ENCODE data around the gene C3orf38. TPM values are rescaled to one million over a fixed set of nuclear protein-coding genes. Genes with fewer than 3 reads are reported as not detected.

Gene C3orf38
- total RNA-seq, 1 donor from 2014 or later: 21.8 TPM

- peaks cover 4% of the 10 kb centered on the region for H3K27me3 Mint-ChIP-seq (ENCODE audit: unreplicated experiment)
- H3K4me3 Mint-ChIP-seq (ENCODE audit: unreplicated experiment): peak overlapping the region; percentile 97
- H3K9me3 Mint-ChIP-seq (ENCODE audit: unreplicated experiment): no peaks in the 10 kb centered on the region
- H3K36me3 Mint-ChIP-seq (ENCODE audit: low read depth, unreplicated experiment): peaks cover 3% of the 10 kb centered on the region
- H3K4me1 Mint-ChIP-seq (ENCODE audit: unreplicated experiment): peaks cover 13% of the 10 kb centered on the region
- TF ChIP-seq CTCF (IDR thresholded peaks at IDR 0.05; ENCODE audit: unreplicated experiment): no peak
- H3K27ac Mint-ChIP-seq (ENCODE audit: unreplicated experiment): peak overlapping the region; percentile 93
- DNase-seq (ENCODE audit: low spot score): no peak
These were observed 612 bp downstream of the C3orf38 start for GRCh38 chr3:88150371-88150770.

- TF ChIP-seq CTCF (IDR thresholded peaks at IDR 0.05; ENCODE audit: unreplicated experiment): no peak
- peaks cover 4% of the 10 kb centered on the region for H3K27me3 Mint-ChIP-seq (ENCODE audit: unreplicated experiment)
- DNase-seq (ENCODE audit: low spot score): no peak
- H3K4me1 Mint-ChIP-seq (ENCODE audit: unreplicated experiment): peaks cover 13% of the 10 kb centered on the region
- H3K9me3 Mint-ChIP-seq (ENCODE audit: unreplicated experiment): no peaks in the 10 kb centered on the region
- H3K36me3 Mint-ChIP-seq (ENCODE audit: low read depth, unreplicated experiment): peaks cover 3% of the 10 kb centered on the region
- peak overlapping the region; percentile 97 for H3K4me3 Mint-ChIP-seq (ENCODE audit: unreplicated experiment)
- peak overlapping the region; percentile 93 for H3K27ac Mint-ChIP-seq (ENCODE audit: unreplicated experiment)
These were observed 1.0 kb downstream of the C3orf38 start for GRCh38 chr3:88150806-88151205.

DNA sequence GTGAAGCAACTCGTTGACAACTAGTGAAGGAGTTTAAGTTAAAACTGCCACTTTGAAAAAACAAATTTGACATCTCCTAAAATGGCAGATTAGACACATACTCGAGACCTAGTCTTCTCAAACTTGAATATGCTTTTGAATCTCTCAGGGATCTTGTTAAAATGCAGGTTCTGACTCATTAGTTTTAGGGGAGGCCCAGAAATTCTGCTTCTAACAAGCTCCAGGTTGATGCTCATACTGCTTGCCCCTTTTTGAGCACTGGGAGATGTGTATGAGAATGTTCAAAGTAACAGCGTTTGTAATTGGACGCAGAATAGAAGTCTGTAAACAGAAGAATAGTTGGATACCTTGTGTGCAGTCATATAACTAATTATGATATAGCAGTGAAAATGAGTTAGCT lies 1.6 kb downstream of the C3orf38 start:
- H3K9me3 Mint-ChIP-seq (ENCODE audit: unreplicated experiment): no peaks in the 10 kb centered on the region
- no peak for TF ChIP-seq CTCF (IDR thresholded peaks at IDR 0.05; ENCODE audit: unreplicated experiment)
- H3K27ac Mint-ChIP-seq (ENCODE audit: unreplicated experiment): no peak overlapping the region
- peak overlapping the region; percentile 44 for H3K4me3 Mint-ChIP-seq (ENCODE audit: unreplicated experiment)
- peaks cover 6% of the 10 kb centered on the region for H3K36me3 Mint-ChIP-seq (ENCODE audit: low read depth, unreplicated experiment)
- H3K4me1 Mint-ChIP-seq (ENCODE audit: unreplicated experiment): peaks cover 13% of the 10 kb centered on the region
- peaks cover 4% of the 10 kb centered on the region for H3K27me3 Mint-ChIP-seq (ENCODE audit: unreplicated experiment)
- no peak for DNase-seq (ENCODE audit: low spot score)

GRCh38 chr3:88152841-88153240 lies 3.1 kb downstream of the C3orf38 start:
- TF ChIP-seq CTCF (IDR thresholded peaks at IDR 0.05; ENCODE audit: unreplicated experiment): no peak
- H3K9me3 Mint-ChIP-seq (ENCODE audit: unreplicated experiment): no peaks in the 10 kb centered on the region
- no peak overlapping the region for H3K4me3 Mint-ChIP-seq (ENCODE audit: unreplicated experiment)
- no peak overlapping the region for H3K27ac Mint-ChIP-seq (ENCODE audit: unreplicated experiment)
- H3K36me3 Mint-ChIP-seq (ENCODE audit: low read depth, unreplicated experiment): peaks cover 10% of the 10 kb centered on the region
- DNase-seq (ENCODE audit: low spot score): no peak
- H3K4me1 Mint-ChIP-seq (ENCODE audit: unreplicated experiment): peaks cover 13% of the 10 kb centered on the region
- peaks cover 3% of the 10 kb centered on the region for H3K27me3 Mint-ChIP-seq (ENCODE audit: unreplicated experiment)

- H3K27ac Mint-ChIP-seq (ENCODE audit: unreplicated experiment): no peak overlapping the region
- no peak overlapping the region for H3K4me3 Mint-ChIP-seq (ENCODE audit: unreplicated experiment)
- no peaks in the 10 kb centered on the region for H3K27me3 Mint-ChIP-seq (ENCODE audit: unreplicated experiment)
- no peaks in the 10 kb centered on the region for H3K4me1 Mint-ChIP-seq (ENCODE audit: unreplicated experiment)
- TF ChIP-seq CTCF (IDR thresholded peaks at IDR 0.05; ENCODE audit: unreplicated experiment): no peak
- no peaks in the 10 kb centered on the region for H3K36me3 Mint-ChIP-seq (ENCODE audit: low read depth, unreplicated experiment)
- no peaks in the 10 kb centered on the region for H3K9me3 Mint-ChIP-seq (ENCODE audit: unreplicated experiment)
- no peak for DNase-seq (ENCODE audit: low spot score)
These were observed 16.7 kb downstream of the C3orf38 start for GRCh38 chr3:88166419-88166971.
